ENCODE data around the gene NTRK2.
A peak's percentile ranks its signal among the peaks of the same experiment; 100 is the strongest.

Gene NTRK2

GRCh38 chr9:84686068-84686467, 16.5 kb downstream of the NTRK2 start:
- no peak for DNase-seq

- DNase-seq = no peak
Observed at GRCh38 chr9:84688956-84689355, 19.4 kb downstream of the NTRK2 start.

GRCh38 chr9:84691634-84692033, 22.1 kb downstream of the NTRK2 start:
- DNase-seq = no peak

DNA sequence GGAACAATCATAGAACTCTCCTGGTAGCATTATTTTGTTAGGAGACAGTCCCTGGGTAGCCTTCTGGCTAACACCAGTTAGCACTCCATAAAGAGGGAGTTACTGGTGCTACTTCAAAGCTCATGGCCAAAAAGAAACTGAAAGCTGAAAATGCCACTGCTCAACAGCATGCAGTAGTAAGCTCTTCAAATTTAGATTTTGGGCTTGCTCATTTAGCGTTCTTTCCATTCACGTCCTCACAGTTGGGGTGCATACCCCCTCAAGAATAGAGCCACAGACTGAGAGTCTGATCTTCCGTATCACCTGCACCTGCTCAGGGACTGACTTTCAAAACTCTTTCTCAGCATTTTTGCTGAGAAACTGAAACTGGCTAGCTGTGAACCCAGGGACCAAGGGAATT, 24.7 kb downstream of the NTRK2 start:
- no peak for DNase-seq

GRCh38 chr9:84697042-84697441, 27.5 kb downstream of the NTRK2 start:
- no peak for DNase-seq

GRCh38 chr9:84697509-84698114, 28.1 kb downstream of the NTRK2 start:
- DNase-seq = peak; percentile 5

DNA sequence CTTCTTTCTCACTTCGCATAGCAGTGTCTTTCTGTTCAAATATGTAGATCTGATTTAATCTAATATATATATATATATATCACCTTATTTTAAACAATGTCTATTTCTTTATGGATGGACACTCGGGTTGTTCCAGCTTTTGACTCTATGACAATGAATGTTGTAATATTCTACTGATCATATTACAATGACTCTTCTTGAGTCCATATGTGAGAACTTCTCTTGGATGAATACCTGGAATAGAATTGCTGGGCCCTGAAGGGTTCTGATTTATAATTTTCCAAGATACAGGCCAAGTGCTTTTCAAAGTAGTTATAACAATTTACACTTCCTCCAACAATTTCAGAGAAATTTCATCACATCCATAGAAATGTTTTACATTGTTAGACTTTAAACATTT, 28.8 kb downstream of the NTRK2 start:
- no peak for DNase-seq

DNA sequence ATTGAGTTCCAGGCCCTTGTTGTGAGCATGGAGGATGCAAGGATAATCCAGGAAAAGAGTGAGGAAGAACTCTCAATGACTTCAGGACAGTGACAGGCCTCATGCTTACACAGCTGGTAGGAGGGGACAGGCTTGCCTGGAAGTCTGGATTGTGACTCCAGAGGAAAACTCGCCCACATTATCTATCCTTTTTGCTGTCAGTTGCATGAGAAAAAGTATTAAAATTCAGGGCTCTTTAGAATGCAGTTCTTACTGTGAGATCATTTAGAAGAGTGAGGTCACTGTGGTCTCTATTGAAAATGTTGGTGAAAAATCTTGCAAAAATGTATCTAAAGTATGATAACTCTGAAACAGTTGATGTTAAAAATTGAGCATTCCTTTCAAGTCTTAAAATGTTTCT, 30.5 kb downstream of the NTRK2 start:
- DNase-seq = no peak

DNA sequence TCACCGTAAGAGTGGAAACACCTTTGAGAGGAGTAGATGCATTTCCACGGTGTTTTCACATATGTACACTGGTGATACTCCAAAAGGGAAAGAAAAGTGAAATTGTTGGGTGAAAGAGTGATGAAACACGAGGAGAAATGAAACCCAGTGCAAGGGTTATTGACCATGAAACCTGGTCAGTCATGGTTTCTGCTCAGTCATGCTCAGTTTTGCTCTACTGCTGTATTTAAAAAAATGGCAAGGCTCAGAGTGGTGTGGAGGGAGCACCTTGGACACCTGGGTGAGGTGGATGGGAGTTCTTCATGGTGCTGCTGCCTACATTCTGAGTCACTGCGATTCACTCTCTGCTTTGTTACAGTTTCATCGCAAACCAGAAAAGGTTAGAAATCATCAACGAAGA, 32.3 kb downstream of the NTRK2 start:
- DNase-seq = no peak

GRCh38 chr9:84702471-84702870, 32.9 kb downstream of the NTRK2 start:
- no peak for DNase-seq

DNA sequence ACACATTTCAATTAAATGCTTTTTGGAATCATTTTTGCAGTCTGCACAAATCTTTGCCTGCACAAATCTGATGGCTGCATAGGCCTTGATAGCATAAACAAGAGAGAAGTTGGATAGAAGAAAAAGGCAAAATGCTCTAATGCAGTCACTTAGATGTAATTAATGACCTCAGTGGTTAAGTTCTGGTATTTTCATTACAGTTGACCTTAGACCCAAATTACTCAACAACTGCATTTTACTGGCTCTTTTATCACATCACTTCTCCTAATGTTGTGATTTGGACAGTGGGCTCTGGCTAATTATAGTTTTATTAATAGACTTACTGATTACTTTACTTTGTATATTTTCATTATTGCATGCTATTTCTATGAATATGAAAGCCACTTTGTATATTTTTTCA, 34.3 kb downstream of the NTRK2 start:
- DNase-seq = no peak

DNA sequence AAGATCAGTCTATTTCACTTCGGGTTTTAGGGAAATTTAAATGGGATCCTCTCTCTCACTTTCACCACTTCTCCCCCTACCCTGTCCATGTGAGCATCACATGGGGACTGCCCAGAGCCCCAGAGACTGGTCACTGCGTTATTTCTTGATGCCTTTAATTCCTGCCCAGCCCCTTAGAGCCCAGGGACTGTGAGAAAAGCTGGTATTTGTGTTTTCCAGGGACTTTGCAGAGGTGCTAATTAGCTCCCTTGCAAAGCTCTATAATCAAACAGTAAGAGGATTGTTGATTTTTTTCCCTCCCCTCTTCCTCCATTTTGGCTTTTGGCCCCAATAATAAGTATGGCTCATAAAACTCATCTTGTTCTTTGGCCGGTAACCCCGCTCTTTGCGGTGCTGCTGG, 35.6 kb downstream of the NTRK2 start:
- DNase-seq = no peak

GRCh38 chr9:84708400-84708799, 38.9 kb downstream of the NTRK2 start:
- no peak for DNase-seq

DNA sequence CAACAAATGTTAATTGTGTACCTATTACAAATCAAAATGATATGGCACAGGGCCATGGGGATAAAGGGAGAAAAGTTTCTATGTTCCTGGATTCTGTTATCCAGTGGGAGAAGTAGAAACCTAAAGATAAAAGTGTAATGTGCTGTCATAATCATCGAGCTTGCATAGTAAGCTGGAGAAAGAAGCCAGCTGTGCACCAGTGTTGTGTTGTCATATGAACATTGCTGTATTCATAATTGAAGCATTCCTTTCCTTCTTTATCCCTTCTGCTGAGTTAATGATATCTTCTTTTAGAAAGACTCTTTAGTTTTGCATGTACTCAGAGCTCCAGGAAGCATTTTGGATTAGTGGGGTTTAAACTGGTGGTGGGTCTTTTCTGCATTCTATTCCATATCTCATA, 39.5 kb downstream of the NTRK2 start:
- DNase-seq = no peak

GRCh38 chr9:84710701-84711397, 41.3 kb downstream of the NTRK2 start:
- no peak for DNase-seq

DNA sequence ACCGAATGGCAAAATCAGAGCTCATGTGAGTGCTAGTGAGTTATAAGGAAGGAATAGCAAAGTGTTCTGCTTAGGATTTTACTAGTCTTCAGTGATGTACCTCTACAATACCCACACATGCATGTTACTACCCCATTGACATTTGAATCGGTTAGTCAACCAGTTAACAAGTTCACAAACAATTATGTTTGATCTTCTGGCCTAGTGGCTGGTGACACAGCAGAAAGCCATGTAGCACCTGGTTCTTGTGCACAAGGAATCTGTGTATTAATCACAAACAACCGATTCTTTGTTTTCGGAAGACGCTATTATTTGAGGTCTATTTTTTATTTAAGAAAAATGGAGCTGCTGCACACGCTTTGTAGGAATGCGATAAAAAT, 41.9 kb downstream of the NTRK2 start:
- DNase-seq = no peak

- DNase-seq = no peak
Observed at GRCh38 chr9:84711936-84712335, 42.4 kb downstream of the NTRK2 start.

DNA sequence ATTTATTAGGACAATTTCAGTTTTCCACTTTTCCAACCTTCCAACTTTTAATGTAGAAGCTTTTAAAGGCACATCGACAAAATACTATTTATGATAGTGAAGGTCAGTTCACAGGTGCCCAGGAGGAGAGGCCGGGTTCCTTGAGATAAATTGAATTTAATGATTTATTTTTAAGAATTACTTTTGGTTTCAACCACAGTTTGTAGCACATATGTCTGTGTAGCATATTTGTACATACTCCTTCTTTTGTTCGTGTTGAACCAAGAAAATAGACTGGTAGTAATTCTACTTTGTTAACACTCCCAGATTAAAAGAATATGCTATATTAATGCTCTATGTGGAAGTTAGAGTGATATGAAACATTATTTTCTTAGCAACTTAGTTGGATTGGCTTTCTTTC, 46.7 kb downstream of the NTRK2 start:
- DNase-seq = no peak

GRCh38 chr9:84718476-84718875, 48.9 kb downstream of the NTRK2 start:
- no peak for DNase-seq

DNA sequence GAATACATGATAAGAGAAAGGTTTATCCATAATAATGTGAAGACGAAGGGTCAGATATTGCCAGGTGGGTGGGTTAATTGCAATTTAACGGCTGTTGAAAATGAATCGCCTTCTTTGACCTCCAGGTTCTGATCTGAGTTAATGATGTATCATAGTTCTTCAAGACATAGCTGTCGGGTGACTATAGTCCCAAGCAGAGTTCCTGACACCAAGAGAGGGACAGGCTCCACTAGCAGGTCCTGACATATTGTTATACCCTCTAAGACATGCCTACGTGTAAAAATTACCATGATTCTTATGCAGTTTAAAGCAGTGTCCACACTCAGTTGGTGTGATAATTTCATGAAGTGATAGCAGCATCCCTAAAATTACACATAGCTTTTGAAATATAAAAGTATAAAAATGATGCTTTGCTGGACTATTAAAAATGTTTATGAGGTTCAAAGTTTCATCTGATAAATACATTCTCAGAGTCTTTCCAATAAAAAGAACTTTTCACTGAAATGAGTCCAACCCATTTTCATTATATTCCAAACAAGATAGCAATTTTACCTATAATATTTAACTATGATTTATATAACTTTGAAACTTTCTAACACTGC, 53.0 kb downstream of the NTRK2 start:
- no peak for DNase-seq

- no peak for DNase-seq
Observed at GRCh38 chr9:84723426-84723825, 53.9 kb downstream of the NTRK2 start.

DNA sequence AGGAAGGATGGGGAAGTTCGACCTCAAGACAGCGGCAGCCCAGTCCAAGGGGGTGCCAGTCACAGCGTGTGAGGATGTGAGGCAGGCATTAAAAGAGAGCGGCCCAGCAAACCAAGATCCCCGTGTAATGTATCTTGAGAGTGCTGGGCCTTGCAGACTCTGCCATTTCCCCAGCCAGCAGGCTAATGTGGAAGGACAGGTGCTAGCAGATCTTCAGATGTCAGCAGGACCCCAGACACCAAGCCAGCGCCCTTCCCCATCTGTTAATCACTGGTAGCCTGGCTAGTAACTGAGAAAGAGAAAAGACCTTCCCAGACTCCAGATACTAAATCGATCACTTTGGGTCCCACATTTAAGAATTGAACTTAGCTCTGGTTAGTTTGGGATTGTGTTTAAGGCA, 62.2 kb downstream of the NTRK2 start:
- DNase-seq = no peak

DNA sequence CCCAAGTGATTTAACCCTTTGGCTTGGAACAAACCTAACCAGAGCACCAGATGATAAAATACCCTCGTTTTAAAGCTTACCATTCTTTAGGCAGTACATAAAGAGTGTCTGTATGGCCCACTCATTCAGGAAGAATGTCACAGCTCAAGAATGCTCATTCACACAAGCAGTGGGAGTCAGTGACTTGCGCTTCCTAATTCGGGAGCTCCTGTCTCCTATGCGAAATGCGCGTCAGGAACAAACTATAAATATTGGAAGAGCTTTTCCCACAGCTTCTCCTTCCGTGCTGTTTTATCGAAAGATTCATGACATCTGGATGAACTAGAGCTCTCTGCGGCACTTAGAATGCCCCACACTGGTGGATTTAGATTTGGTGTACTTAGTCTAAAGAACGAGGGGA, 66.6 kb downstream of the NTRK2 start:
- DNase-seq = no peak

DNA sequence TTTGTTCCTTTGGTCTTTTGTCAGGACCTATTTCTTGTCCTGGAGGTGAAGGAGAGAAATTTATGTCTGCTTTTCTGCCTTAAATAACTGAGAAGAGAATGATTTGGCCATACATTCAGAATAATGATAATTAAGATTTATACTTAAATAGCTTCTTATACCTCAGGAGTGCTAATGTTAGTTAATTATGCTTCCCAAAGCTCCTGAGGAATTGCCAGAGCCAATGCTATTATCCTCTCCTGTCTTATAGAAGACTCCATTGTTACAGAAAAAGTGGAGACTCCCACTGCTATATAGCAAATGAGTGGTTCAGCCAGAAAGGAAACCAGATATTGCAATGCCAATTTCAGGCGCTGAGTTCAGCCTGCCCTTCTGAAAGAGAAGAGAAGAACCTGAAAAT, 67.0 kb downstream of the NTRK2 start:
- DNase-seq = no peak

- DNase-seq = no peak
Observed at GRCh38 chr9:84738353-84738752, 68.8 kb downstream of the NTRK2 start.
